Heart left ventricle (tissue), 13 donors: Measurements from ENCODE around the gene KIFBP.

Experiments
- POLR2A ChIP-seq, 2 donors: fragments of 450-650 bp; IDR thresholded peaks; one replicate each; pipeline ENCODE4 v1.6.1; 2017; ENCODE audit warnings: antibody characterized with exemption in 2 of 2, mild to moderate bottlenecking in 2 of 2, moderate library complexity in 2 of 2
- TF ChIP-seq, protein P1 (sequence below), 12 donors: fragments of 200-600 bp; sonication (generic) in 4 of 12; IDR thresholded peaks; one replicate each; pipeline versions ENCODE4 v1.5.0 to v1.8.0; 2018 to 2022; ENCODE audit warnings: antibody characterized with exemption in 12 of 12, mild to moderate bottlenecking in 5 of 12
- donor health status: ischemic (EF 13 %, LVEDD 7.1; RV severe dilation, severe dysfunction).
- donor health status: DM: no; HTN: yes; CAD: no.
- donor health status: DM: no; HTN: no; CAD: no.
- donor health status: ischemic (EF 25% LVEDD 6.9; RV normal size, moderate dysfunction).
- donor health status: ischemic (EF 25% LVEDD 5.7; RV mildly dilated, moderate dysfunction).
- donor health status: ischemic (EF 35%, LVEDD 5.7; RV mildly dilated, moderate dysfunction).
- donor health status: nonischemic (EF 11% LVEDD 7.7; RV severe dilation, severe dysfunction).
- donor health status: DM: yes; HTN: yes; CAD: no.
- donor health status: PGD.
- donor health status: ischemic (EF 29% LVEDD 5.4; RV normal size, mild dysfunction).
- donor health status: nonischemic (EF 23%, LVEDD 6.1; RV moderate dilation, normal function).

DNA sequence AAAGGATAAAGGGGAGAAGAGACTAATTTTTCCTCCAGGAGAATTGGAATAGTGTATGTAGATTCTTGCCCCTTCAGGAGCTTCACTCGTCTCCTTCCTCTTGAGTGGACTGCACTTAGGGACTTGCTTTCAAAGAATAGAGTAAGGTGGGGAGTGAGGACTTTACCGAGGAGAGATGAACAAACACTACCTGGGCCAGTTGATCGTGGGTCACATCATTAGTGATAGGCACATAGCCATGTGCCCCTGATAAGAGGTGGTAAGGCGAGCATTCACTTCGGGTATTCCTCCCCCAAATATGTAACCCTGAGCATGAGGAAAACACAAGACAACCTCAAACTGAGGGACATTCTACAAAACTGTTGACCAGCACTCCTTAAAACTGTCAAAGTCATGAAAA lies 14.6 kb upstream of the KIFBP start:
- TF ChIP-seq, protein P1, sequence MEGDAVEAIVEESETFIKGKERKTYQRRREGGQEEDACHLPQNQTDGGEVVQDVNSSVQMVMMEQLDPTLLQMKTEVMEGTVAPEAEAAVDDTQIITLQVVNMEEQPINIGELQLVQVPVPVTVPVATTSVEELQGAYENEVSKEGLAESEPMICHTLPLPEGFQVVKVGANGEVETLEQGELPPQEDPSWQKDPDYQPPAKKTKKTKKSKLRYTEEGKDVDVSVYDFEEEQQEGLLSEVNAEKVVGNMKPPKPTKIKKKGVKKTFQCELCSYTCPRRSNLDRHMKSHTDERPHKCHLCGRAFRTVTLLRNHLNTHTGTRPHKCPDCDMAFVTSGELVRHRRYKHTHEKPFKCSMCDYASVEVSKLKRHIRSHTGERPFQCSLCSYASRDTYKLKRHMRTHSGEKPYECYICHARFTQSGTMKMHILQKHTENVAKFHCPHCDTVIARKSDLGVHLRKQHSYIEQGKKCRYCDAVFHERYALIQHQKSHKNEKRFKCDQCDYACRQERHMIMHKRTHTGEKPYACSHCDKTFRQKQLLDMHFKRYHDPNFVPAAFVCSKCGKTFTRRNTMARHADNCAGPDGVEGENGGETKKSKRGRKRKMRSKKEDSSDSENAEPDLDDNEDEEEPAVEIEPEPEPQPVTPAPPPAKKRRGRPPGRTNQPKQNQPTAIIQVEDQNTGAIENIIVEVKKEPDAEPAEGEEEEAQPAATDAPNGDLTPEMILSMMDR (IDR thresholded peaks at IDR 0.05) = no peak
- TF ChIP-seq POLR2A (IDR thresholded peaks at IDR 0.05) = no peak
